HG02884 (cell line): ENCODE data around the gene ADCY2.
"Not testable (repeated sequence)": the region's sequence is repeated elsewhere in the genome, so short reads cannot be mapped to it uniquely, and the experiment has no call there.

Experiments used
- ATAC-seq: cut with Tn5 transposase; IDR thresholded peaks from one replicate; pipeline ENCODE4 v1.9.1; 2021; ENCODE audit warnings: mild to moderate bottlenecking, moderate library complexity; ENCODE audit not compliant: unreplicated experiment

The ADCY2 gene

GRCh38 chr5:7395432-7395946 lies 449 bp upstream of the ADCY2 start:
- ATAC-seq: no peak

- ATAC-seq: no peak
Measured at GRCh38 chr5:7396713-7397454, 946 bp downstream of the ADCY2 start.

GRCh38 chr5:7397937-7398336 lies 2.0 kb downstream of the ADCY2 start:
- ATAC-seq: no peak

- ATAC-seq: no peak
Measured at GRCh38 chr5:7398596-7399280, 2.8 kb downstream of the ADCY2 start.

DNA sequence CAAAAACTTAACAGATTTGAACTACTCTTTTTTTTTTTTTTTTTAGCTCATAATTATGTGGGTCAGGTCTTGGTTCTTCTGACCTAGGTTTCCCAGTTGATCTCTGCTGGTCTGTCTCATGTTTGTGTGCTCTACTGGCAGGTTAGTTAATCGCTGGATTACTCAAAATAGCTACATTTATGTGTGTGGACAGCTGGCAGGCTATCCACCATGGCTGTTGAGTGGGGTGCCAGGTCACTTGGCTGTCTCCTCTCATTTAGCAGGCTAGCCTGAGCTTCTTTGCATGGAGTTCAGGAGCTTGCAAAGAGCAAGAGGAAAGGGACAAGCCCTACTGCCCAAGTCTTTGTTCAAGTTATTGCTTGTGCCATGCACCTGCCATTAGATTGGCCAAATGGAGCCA lies 9.3 kb downstream of the ADCY2 start:
- no peak for ATAC-seq

DNA sequence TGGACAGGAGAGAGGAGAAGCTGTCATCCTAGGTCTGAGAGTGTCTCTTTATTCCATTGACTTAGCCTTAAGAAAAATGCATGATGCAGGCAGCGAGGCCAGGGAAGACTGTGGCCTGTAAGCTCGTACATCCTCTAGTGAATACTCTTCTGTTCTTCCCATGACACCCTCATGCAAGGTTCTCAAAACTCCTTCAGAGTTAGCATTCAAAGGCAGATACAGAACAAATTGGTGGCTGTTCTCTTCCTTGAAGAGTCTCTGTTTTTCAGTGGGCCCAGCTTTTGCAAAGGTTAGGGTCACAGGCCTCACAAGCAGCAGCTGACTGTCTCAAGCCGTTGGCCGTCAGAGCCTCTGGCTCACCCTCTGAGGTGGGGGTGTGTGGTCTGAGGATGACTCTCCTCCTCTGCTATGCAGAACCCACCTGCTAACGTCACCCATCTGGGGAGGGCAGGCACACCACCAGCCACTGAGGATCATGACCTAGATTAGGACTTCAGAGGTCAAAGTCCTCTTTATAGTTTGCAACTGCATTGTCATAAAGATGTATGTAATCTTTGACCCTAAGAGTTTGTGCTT lies 15.1 kb downstream of the ADCY2 start:
- ATAC-seq: no peak

DNA sequence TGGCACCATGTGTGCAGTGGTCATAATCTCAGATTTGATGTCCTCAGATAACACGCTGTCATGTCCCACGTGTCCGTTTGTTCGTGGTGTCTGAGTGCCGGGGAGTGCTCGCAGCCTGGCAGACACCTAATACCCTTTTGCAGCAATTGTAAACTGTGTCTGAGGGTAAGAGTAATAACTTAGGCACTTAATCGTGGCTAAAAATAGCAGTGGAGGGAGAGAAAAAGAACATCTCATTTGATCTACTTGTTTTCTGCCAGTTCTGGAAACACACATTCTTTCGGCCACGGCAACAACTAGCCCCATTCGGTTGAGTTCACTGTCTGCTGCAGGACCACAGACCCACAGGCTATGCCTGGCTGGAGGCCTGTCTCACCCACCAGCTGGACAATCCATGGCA lies 16.5 kb downstream of the ADCY2 start:
- ATAC-seq: no peak

- ATAC-seq: no peak
Measured at GRCh38 chr5:7415123-7415522, 19.2 kb downstream of the ADCY2 start.

- ATAC-seq: no peak
Measured at GRCh38 chr5:7415587-7416535, 19.9 kb downstream of the ADCY2 start.

DNA sequence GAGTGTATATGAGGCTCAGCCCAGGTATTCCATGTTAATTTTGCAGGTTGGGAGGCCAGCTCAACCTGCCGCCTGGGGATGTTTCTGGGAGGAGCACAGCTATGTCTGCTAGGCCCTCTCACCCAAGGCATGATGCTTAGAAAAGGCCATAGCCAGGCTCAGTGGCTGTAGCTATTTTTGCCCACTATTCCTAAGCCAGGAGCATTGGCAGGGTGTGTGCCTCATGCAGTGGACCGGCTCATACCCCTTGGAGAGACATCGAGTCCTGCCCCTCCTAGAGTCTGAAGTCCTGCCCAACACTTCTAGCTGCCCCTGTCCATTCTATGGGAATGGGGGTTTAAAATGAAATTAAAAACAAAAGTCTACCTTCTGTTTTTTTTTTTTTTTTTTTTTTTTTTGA lies 22.3 kb downstream of the ADCY2 start:
- ATAC-seq: no peak

DNA sequence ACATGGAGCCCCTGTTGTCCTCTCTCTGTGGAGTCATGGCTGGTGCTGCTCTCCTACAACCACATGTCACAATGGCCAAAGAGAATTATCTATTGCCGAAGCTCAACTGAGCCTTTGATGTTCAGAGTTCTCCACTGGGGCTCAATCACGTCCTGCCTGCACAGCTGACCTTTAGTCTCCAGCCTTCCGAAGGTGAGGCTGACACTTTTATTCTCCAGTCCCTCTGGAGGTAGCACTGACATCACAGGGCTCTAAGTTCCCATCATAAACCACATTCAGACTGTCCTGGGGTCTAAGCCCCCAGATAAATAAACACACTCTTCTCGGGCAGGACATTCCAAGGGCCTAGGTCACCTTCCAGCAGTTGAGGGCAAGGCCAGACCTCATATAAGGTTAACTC lies 23.4 kb downstream of the ADCY2 start:
- ATAC-seq: no peak

DNA sequence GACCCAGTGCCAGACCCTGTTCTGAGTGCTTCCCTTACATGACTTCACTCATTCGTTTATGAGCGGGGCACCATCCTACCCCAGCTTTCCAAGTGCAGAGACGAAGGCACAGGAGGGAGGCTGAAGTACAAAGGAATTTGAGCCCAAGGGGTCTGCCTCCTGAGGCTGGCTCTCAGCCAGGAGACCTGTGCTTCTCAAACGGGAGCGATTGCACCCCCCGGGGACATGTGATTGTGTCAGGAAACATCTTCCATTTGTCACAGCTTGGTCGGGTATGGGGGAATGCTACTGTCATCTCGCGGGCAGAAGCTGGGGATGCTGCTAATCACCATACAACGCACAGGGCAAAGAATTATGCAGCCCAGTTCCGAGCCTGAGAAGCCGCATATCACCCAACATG lies 23.9 kb downstream of the ADCY2 start:
- no peak for ATAC-seq

GRCh38 chr5:7420510-7421280 lies 24.8 kb downstream of the ADCY2 start:
- ATAC-seq: no peak

DNA sequence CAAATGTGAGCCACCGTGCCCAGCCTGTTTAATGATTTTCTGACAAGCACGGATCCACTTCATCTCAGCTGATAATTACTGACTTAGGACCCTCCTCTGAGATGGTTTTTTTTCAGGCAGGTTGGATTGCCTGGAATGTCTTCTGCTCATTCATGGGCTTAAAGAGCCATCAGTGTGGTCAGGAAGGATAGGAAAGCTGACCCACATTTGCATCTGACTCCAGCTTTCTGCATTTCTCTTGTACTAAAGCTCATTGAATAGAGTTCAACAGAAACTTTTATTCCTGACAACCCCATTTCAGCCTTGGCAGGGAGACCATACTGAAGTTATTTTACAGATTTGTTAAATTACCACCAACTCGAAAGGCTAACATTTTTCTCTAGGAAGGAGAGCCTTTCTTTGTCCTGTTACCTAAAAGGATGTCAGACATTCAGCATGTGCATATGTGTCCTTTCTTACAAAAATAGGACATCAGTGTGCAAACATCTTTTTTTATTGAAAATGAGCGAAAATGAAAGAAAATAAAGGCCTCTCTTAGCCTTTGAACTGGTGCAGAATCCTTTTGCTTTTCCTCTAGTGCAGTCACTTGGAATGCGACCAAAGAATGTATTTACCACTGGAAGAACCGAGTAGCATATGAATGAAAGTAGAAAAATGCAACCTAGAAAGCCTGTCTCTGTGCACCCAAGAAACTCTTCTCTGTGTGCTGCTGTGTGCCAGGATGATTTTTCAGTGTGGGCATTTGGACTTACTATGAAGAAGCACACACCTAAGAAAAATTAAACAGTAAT lies 26.6 kb downstream of the ADCY2 start:
- no peak for ATAC-seq

DNA sequence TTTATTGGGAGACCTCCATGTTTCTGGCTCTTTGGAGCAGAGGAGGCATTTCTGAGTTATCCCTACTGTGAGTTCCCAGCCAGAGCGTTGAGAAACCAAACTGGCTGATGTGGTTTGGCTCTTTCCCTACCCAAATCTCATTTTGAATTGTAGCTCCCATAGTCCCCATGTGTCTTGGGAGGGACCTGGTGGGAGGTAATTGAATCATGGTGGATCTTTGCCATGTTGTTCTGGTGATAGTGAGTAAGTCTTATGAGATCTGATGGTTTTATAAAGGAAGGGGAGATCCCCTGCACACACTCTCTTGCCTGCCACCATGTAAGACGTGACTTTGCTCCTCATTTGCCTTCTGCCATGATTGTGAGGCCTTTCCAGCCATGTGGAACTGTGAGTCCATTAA lies 27.3 kb downstream of the ADCY2 start:
- ATAC-seq: not testable (repeated sequence)

DNA sequence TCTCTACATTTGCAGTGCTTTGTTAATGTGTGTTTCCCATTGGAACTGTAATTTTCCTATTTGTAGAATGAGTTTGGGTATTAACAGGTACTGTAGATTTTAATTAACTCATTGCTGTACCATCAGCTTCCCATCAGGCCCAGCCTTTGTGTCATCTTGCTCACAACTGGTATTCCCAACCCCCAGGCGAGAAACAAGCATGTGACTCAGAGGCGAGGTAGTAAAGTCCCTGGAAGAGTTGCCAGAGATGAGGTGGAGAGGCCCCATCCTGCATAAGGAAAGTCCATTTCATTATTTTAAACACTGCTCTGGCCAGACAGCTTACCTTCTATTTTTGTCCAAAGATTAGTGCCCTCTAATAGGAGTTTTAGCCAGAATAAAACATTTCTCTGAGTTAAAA lies 29.9 kb downstream of the ADCY2 start:
- no peak for ATAC-seq

DNA sequence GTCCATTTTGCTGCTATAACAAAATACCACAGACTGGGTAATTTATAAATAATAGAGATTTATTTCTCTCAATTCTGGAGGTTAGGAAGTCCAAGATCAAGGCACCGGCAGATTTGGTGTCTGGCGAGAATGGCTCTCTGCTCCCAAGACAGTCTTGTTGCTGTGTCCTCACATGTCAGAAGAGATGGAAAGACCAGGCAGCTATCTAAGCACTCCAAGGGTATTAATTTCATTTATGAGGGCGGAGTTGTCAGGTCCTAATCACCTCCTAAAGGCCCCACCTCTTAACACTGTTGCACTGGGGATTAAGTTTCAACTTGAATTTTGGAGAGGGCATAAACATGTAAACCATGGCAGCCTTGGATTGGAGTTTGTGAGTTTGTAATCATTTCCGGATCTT lies 30.3 kb downstream of the ADCY2 start:
- ATAC-seq: no peak

DNA sequence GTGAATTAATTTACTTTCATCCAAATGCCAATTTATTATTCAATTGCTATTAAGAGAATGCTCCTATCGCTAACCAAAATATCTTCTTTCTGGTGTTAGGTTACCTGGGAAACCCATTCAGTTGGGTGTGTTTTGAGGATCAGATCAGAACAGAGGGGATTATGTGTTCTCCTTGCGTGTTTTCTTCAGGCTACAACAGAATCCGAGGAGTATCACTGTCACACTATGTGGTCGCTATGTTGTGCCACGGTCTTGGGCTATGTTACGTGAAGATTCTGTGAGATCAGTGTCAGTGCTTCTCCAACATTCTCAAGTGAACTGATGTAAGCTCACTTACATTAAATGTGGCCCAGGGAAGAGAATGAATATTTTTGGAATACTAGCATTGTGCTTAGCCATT lies 39.0 kb downstream of the ADCY2 start:
- ATAC-seq: no peak

DNA sequence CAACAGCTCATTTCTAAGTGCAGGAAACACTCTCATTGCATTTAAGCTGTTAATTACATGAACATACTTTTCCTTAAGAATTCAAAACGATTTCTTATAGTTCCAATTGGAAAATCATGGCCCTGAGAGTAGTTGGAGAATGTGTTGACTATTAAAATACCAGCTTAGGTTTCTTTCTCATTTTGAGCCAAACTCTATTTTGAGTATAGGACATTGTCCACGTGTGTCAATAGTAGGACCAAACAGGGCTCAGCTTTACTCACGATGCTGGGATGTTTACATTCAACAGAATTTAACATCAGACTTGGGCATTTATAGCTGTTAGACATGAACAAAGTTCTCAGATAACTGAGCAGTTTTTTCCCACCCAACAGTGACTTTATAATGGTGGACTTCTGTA lies 39.6 kb downstream of the ADCY2 start:
- no peak for ATAC-seq
